Lower leg skin (tissue), 3 donors: ENCODE measurements around the gene RRN3.
"Not testable (repeated sequence)": the region's sequence is repeated elsewhere in the genome, so short reads cannot be mapped to it uniquely, and the experiment has no call there.

Source experiments
- POLR2A ChIP-seq, 2 donors: fragments of 450-650 bp; IDR thresholded peaks; one replicate each; pipeline ENCODE4 v1.6.1; 2016 to 2017; ENCODE audit warnings: antibody characterized with exemption in 2 of 2, mild to moderate bottlenecking in 1 of 2, moderate library complexity in 1 of 2
- TF ChIP-seq, protein P1 (sequence below), 3 donors: fragments of 450-650 bp; IDR thresholded peaks; one replicate each; pipeline ENCODE4 v1.5.1; 2016; ENCODE audit warnings: antibody characterized with exemption in 3 of 3, mild to moderate bottlenecking in 3 of 3, moderate library complexity in 2 of 3

GRCh38 chr16:15130256-15130932, 36.3 kb upstream of the RRN3 start:
- TF ChIP-seq, protein P1, sequence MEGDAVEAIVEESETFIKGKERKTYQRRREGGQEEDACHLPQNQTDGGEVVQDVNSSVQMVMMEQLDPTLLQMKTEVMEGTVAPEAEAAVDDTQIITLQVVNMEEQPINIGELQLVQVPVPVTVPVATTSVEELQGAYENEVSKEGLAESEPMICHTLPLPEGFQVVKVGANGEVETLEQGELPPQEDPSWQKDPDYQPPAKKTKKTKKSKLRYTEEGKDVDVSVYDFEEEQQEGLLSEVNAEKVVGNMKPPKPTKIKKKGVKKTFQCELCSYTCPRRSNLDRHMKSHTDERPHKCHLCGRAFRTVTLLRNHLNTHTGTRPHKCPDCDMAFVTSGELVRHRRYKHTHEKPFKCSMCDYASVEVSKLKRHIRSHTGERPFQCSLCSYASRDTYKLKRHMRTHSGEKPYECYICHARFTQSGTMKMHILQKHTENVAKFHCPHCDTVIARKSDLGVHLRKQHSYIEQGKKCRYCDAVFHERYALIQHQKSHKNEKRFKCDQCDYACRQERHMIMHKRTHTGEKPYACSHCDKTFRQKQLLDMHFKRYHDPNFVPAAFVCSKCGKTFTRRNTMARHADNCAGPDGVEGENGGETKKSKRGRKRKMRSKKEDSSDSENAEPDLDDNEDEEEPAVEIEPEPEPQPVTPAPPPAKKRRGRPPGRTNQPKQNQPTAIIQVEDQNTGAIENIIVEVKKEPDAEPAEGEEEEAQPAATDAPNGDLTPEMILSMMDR (IDR thresholded peaks at IDR 0.05): not testable (repeated sequence)
- TF ChIP-seq POLR2A (IDR thresholded peaks at IDR 0.05): not testable (repeated sequence)
